Fibroblast of upper back skin (primary cell): ENCODE results near the gene RAB27A.
"Not testable (repeated sequence)": the region's sequence is repeated elsewhere in the genome, so short reads cannot be mapped to it uniquely, and the experiment has no call there.

Experiments used
- DNase-seq: peaks from one replicate; pipeline ENCODE4 v3.0.0-alpha.2; 2013

RAB27A gene

GRCh38 chr15:55249885-55250284, 39.7 kb downstream of the RAB27A start:
- DNase-seq = not testable (repeated sequence)

- DNase-seq = no peak
These were observed 40.7 kb downstream of the RAB27A start for GRCh38 chr15:55248895-55249294.

GRCh38 chr15:55247766-55248427, 41.7 kb downstream of the RAB27A start:
- no peak for DNase-seq

DNA sequence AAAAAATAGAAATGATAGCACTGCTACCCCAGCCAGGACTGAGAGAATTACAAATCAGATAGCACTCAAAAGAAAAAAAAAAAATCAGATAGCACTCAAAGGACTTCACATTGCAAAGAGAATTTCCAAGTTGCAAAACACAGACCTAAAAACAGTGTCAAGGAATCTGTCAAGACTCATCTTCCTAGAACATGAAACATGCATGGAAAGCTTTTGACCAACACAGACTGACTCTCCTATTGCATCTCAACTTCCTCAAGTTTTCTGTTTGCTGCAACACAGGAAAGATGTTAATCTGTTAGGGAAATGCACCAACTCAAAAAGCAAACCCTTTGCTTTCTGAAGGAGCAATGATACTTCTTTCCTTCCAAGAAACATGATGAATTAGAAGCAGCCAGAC, 42.3 kb downstream of the RAB27A start:
- no peak for DNase-seq

DNA sequence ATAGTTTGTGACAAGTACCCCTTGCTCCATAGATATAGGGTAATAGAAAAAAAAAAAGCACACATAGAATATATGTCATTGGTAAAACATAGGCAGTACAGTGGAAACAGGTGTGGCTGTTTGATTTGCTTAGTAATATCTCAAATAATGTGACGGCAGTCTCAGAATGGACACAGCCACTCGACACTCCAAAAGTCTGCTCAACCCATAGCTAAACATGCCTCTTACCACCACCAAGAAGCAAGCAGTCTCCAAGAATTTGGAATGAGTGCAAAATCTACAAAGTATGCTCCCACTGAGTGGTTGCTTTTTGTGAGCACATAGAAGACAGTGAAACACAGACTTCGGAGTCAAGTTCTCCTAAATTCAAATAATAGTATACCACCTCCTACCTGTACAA, 43.0 kb downstream of the RAB27A start:
- no peak for DNase-seq

- DNase-seq = no peak
These were observed 44.6 kb downstream of the RAB27A start for GRCh38 chr15:55245059-55245458.

- DNase-seq = peak; percentile 66
These were observed 47.7 kb downstream of the RAB27A start for GRCh38 chr15:55241891-55242290.

DNA sequence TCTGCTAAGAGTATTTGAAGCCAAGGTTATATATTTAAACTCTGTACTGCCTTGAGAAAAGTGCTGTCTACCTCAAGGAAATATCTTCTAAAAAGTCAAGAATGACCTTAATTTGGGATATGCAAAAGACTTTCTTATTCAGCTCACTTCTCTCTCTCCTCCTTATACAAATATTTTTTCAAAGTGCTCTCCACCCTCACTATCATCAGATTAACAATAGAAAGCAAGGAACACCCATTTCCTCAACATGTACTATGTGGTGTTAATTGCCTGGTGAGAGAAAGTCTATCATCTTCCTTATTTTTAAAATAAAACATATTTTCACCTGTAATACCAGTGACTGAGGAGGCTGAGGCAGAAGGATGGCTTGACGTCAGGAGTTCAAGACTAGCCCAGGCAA, 48.4 kb downstream of the RAB27A start:
- DNase-seq = no peak

- no peak for DNase-seq
These were observed 49.4 kb downstream of the RAB27A start for GRCh38 chr15:55240125-55240760.

- DNase-seq = no peak
These were observed 50.0 kb downstream of the RAB27A start for GRCh38 chr15:55239440-55240124.

- no peak for DNase-seq
These were observed 50.7 kb downstream of the RAB27A start for GRCh38 chr15:55238877-55239276.

GRCh38 chr15:55237219-55238130, 52.1 kb downstream of the RAB27A start:
- no peak for DNase-seq

GRCh38 chr15:55235546-55236036, 54.0 kb downstream of the RAB27A start:
- DNase-seq = no peak

GRCh38 chr15:55234800-55235104, 54.9 kb downstream of the RAB27A start:
- DNase-seq = no peak

DNA sequence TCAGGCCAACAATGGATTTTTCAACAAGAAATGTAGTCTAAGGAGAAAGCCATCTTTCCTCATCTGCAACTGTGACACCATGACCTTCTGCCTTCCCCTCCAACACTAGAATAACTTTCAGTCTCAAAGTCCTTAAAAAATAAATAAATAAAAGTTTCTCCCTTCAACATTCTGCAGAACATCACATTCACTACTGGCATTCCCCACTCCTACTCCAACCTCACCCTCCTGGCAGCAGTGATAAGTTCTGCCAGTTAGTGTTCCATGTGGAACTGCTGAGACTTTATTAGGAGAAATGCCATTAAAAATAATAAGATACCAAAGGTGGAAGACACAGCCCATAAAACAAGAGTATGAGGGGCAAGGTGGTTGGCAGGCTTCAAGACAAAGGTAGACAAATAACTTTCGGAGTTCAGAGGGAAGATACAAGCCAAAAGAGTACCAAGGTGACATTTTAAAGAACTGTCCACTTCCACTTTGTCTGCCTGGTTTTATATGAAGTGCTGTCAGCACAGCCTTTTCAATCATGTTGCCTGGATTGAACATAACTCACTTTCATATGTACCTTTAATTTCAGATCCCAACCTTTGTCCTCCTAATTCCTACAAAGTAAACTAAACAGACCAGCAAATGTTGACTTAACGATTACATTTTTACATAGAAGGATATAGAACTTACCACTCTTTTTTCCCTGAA, 55.4 kb downstream of the RAB27A start:
- DNase-seq = no peak

DNA sequence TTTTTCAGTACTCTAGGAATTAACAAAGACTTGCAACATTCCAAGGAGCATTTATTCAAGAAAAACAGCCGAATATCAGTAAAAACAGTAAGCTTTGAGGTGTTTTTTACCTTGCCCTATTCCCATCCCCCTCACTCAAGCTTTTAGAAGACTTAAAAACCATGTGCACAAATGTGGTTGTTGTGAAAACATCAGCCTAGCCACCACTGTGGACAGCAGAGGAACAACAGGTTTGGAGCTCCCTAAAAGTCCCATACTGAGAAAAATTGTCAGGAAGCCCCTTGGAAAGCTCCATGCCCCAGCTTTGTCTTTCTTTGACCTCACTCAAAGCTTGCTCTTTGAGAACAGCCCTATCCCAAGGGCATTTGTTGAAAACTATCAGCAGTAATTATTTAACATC, 58.2 kb downstream of the RAB27A start:
- no peak for DNase-seq

- no peak for DNase-seq
These were observed 58.7 kb downstream of the RAB27A start for GRCh38 chr15:55230953-55231352.

GRCh38 chr15:55230051-55230670, 59.5 kb downstream of the RAB27A start:
- DNase-seq = no peak

DNA sequence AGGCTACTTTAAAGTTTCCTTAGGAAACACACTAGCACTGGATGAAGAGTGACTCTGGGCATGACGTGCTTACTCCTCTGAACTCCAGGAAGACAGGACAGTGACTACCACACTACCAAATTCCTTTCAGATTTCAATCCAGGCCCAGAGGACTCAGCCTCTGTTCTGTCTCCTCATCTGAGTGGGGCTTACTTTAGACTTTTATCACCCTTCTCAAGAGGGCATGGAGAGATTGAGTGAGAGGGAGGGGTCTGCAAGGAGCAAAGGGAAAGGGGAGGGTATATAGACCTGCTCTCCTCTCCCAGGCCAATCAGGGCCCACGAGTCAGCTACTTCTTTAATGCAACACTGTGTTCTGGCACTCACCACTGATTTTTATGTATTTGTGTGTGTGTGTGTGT, 63.5 kb downstream of the RAB27A start:
- DNase-seq = no peak

GRCh38 chr15:55224892-55225291, 64.7 kb downstream of the RAB27A start:
- peak; percentile 8 for DNase-seq

DNA sequence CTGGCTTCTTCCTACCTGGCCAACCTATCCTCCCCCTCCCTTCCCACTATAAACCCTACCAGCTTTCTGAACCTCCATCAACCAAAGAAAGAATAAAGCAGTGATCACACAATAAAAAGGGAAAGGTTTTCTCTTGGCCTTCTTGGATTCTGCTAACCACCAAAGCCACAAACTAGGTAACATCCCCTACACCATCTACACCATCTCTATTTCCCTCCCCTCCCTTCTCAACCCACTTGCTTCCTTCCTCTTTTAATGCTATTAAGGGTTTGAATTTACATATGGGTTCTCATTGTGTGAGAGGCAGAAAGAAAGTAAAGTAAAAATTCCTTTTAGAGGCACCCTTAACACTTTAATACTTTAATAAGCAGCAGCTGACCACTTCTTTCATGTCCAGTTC, 67.0 kb downstream of the RAB27A start:
- no peak for DNase-seq
